LNCAP (cell line): Measurements from ENCODE around the gene CPLX1.

Experiments
- CTCF ChIP-seq: fragments of 450-650 bp; IDR thresholded peaks from 2 replicates; pipeline ENCODE4 v1.5.1; 2017; ENCODE audit warnings: mild to moderate bottlenecking

The CPLX1 gene

DNA sequence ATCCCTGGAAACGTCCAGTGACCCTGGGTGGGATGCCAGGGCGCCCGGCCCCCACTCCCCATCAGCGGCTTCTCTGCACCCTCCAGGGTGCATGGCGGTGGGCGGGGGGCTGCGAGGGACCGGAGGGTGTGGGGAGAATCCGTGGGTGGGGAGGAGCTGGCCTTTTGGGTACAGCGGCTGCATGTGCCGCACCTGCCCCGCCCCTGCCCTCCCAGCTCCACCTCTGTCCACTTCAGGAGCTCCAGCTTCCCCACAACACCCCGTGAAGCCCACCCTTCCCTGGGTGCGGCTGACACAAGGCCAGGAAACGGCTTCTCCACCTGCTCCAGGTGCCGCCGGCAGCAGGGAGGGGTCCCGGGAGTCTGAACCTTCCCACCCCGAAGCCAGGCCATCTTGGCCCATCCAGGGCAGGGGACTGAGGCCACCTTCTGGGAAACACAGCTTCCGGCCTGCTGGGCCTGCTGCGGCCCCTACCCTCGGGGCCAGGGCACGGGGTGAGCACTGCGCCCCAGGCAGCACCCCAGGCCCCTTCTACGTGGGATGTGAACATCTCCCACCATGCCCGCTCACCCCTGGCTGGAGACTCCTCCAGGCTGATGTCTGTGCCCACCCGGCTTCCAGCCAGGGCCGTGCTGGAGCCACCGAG, 34.6 kb downstream of the CPLX1 start:
- no peak for TF ChIP-seq CTCF

DNA sequence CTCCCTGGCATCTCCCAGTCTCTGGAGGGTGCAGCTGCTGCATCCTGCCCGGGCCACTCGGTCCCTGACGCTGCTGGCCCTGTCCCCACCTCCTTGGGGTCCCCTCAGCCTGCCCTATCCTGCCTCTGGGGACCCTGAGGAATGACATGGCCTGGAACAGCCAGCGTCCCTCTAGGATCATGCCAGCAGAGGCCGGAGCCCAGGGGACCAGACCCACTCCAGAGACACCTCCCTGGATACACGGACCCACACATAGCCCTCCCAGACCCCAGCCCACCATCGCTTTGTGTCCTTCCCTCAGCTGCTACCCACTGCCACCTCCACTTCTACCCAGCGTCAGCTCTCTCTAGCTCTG, 35.5 kb downstream of the CPLX1 start:
- no peak for TF ChIP-seq CTCF

DNA sequence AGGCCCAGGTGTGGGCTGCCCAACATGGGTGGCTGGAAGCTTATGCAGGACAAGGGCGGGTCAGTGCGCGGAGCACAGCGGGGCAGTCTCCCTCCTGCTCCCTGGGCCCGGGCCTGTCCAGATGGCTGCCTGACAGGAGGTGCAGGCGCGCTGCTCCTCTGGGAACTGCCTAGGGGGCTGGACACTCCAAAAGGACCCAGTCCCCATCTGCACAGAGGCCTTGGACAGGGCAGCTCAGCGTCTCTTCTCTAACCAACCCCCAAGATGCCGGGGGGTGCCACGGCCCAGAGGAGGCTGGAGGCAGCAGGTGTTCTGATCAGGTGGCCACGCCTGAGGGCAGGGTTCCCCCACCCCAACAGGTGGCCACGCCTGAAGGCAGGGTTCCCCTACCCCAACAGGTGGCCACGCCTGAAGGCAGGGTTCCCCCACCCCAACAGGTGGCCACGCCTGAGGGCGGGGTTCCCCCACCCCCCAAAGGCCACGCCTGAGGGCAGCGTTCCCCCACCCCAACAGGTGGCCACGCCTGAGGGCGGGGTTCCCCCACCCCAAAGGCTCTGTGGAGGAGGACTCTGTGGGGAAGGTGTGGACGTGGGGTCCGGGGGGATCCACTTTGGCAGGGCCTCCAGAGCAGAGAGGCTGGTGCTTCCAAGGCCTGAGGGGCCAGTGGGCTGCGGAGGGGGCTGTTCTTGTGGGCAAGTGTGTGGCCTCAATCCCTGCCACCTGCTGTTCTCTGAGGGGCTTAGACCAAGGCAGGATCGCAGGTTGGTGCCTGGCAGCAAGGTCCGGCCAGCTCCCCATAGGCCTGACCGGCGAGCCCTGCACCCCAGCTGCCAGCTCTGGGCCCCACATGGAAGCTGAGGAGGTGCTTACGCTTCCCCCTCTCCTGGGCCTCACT, 36.1 kb downstream of the CPLX1 start:
- TF ChIP-seq CTCF = no peak

GRCh38 chr4:788636-789297, 37.2 kb downstream of the CPLX1 start:
- TF ChIP-seq CTCF = no peak

DNA sequence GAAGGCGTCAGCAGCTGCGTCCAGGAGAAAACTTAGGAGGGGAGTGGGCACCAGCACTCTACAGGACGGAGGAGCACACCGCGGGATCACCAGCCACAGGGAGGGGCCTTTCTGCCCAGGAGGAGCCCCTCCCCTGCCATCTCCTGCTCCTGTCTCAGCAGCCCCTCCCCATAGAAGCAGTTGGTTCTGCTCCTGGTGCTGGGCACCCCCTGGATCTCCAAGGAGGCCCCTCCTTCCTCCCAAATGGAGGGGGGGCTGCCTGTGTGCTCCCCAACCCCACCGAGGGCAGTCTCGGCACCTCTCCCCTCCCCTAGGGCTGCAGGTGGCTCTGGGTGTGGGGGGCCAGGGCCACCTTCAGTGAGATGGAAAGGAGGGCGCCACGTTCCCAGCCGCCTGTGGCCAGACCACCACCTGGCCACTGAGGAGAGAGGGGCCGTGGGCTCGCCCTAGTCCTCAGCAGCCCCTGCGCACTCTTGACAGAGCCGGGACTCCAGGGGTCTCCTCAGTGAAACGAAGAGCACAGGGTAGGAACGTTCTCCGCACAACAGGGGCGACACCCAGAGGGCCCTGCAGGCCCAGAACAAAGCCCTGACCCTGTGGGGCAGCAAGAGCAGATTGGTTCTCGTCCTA, 37.8 kb downstream of the CPLX1 start:
- TF ChIP-seq CTCF = no peak

- TF ChIP-seq CTCF = no peak
These were observed 38.4 kb downstream of the CPLX1 start for GRCh38 chr4:787561-787981.

DNA sequence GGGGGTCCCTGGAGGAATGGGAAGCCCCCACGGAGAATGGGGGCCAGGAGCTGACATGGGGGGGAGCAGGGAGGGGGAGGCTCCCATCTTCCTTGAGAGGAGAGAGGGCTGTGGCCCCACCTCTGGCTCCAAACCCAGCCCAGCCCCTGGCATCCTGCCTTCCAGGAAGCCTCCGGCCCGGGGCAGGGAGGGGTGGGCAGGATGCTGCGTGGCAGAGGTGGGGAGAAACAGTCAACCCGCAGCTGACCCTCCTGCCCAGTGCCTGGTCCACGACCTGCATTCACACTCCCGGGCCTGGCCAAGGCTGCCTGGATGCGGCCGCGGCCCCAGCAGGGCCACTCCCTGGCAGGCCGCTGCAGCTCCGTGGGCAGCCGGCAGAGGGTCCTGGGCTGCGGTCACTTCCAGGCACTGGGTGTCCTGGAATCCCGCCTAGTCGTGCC, 39.0 kb downstream of the CPLX1 start:
- TF ChIP-seq CTCF = no peak
